ENCODE data around the gene GLRA3.
"Not testable (repeated sequence)": the region's sequence is repeated elsewhere in the genome, so short reads cannot be mapped to it uniquely, and the experiment has no call there.

Gene GLRA3

DNA sequence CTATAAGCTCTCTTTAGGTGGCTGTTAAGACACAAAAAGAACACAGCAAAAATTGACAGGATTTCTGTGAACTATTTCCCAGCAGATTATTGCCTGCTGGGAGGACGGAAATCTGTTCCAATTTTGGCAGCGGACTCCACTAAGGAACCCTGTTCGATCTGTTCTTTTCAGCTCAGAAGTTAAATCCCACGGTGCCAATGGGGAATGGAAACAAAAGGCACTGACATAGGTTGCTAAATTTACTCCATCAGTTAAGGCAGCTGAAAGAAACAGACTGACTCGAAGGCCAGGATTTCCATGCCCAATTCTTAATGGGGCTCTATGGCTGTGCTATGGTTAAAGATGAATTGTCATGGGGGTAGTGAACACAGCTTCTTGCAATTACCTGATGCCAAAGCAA, 180.2 kb downstream of the GLRA3 start:
- in situ Hi-C loops (cut with HindIII; ENCODE audit: low sequenced_read_pairs), result no loop called here
- no peak for TF ChIP-seq CTCF (IDR thresholded peaks at IDR 0.05; ENCODE audit: low read depth, low read length, missing control alignments)
- DNase-seq (ENCODE audit: low read depth), result no peak
- no peak overlapping the region for H3K4me3 ChIP-seq (ENCODE audit: low read depth, low read length)

- H3K4me3 ChIP-seq (ENCODE audit: low read depth, low read length), result no peak overlapping the region
- no peak for DNase-seq (ENCODE audit: low read depth)
- TF ChIP-seq CTCF (IDR thresholded peaks at IDR 0.05; ENCODE audit: low read depth, low read length, missing control alignments), result no peak
- in situ Hi-C loops (cut with HindIII; ENCODE audit: low sequenced_read_pairs), result no loop called here
Measured at GRCh38 chr4:174646326-174646725, 182.7 kb downstream of the GLRA3 start.

GRCh38 chr4:174640146-174640545, 188.9 kb downstream of the GLRA3 start:
- no peak for DNase-seq (ENCODE audit: low read depth)
- H3K4me3 ChIP-seq (ENCODE audit: low read depth, low read length), result no peak overlapping the region
- in situ Hi-C loops (cut with HindIII; ENCODE audit: low sequenced_read_pairs), result no loop called here
- no peak for TF ChIP-seq CTCF (IDR thresholded peaks at IDR 0.05; ENCODE audit: low read depth, low read length, missing control alignments)

DNA sequence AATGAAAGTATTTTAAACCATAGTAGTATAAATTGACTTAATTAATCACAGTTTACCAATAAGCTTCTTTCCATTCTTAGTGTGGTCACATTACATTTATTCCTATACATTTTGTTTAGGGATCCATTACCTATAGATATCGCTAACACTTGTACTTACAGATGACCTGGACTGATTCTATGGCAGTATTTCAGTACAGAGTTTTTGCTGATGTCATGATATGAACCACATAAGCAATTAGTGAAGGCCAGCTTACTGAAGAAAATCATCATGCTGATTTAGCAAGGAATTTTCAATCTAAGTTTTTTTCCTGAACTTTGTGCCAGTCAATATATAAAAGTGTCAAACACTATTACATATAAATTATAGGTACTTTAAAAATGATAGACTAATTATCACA, 193.3 kb downstream of the GLRA3 start:
- H3K4me3 ChIP-seq (ENCODE audit: low read depth, low read length), result no peak overlapping the region
- no peak for DNase-seq (ENCODE audit: low read depth)
- no peak for TF ChIP-seq CTCF (IDR thresholded peaks at IDR 0.05; ENCODE audit: low read depth, low read length, missing control alignments)
- in situ Hi-C loops (cut with HindIII; ENCODE audit: low sequenced_read_pairs), result loop anchor here (5.0 kb wide), 1 partner anchor 78 kb away; no protein-coding TSS in a partner anchor

GRCh38 chr4:174633399-174633798, 195.6 kb downstream of the GLRA3 start:
- in situ Hi-C loops (cut with HindIII; ENCODE audit: low sequenced_read_pairs), result no loop called here
- DNase-seq (ENCODE audit: low read depth), result no peak
- H3K4me3 ChIP-seq (ENCODE audit: low read depth, low read length), result no peak overlapping the region
- TF ChIP-seq CTCF (IDR thresholded peaks at IDR 0.05; ENCODE audit: low read depth, low read length, missing control alignments), result no peak

DNA sequence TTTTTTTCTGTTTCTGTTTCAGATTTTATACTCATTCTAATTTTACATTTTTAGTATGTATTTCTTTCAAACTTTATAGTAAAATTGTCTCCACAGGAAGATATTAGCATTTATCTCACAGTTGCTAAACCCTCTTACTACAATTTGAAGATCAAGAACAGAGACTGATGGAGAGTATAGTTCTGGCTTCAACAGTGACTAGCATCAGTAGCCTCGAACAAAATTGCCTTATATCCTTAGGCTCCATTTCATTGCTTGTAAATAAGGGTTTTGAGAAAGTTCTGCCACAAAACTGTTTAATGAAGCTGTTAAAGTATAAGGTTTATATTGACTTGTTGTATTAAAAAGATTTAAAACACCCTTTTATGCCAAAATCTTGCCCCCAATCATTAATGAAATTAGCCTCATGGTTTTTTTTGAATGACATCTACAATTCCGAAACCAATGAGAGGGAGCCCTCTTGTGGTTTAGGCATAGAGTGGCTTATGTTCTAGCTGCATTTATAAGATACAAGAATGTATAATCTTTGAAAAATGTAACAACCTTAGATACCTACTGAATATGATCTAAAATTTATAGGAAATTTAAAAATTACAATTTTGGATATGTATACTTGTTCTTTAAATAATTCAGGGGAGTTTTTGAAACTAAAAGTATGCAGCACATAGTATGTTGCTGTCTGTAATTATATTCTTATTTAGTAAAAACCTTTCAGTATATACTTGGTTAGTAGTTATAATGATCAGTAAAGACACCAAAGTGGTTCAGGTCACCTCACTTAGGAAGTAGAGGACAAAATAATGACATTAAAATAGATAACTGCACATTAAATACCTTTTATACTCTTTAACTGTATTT, 196.9 kb downstream of the GLRA3 start:
- no peak overlapping the region for H3K4me3 ChIP-seq (ENCODE audit: low read depth, low read length)
- in situ Hi-C loops (cut with HindIII; ENCODE audit: low sequenced_read_pairs), result no loop called here
- DNase-seq (ENCODE audit: low read depth), result peak; percentile 32
- TF ChIP-seq CTCF (IDR thresholded peaks at IDR 0.05; ENCODE audit: low read depth, low read length, missing control alignments), result peak; percentile 81

GRCh38 chr4:174629907-174630450, 199.1 kb downstream of the GLRA3 start:
- in situ Hi-C loops (cut with HindIII; ENCODE audit: low sequenced_read_pairs); H3K4me3 ChIP-seq (ENCODE audit: low read depth, low read length); DNase-seq (ENCODE audit: low read depth): not testable (repeated sequence)

Data from astrocyte of the cerebellum (primary cell).